ENCODE measurements around the gene MYH6. TPM values are rescaled to one million over a fixed set of nuclear protein-coding genes. Genes with fewer than 3 reads are reported as not detected.

The MYH6 gene
- total RNA-seq, 1 experiment from 2014 or later, result not detected

GRCh38 chr14:23375527-23376251 is 32.4 kb downstream of the MYH6 start:
- Histone ChIP-seq H3K4me3 (no peak overlapping the region), H3K4me1 (no peaks in the 10 kb centered on the region), H3K36me3 (no peaks in the 10 kb centered on the region), H3K27ac (no peak overlapping the region), H3K9me3 (replicated peaks) (no peaks in the 10 kb centered on the region), H3K27me3 (peaks cover 6% of the 10 kb centered on the region)
- no peak for DNase-seq

- peaks cover 6% of the 10 kb centered on the region for H3K27me3 ChIP-seq
- no peaks in the 10 kb centered on the region for H3K4me1 ChIP-seq
Observed at GRCh38 chr14:23373041-23373440, 35.0 kb downstream of the MYH6 start.

GRCh38 chr14:23372509-23372908 is 35.6 kb downstream of the MYH6 start, which contains the start of gene IL25:
IL25 (plus strand) TSS chr14:23372809.
- H3K4me3 ChIP-seq, result no peak within 1 kb of the TSS
- no peaks in the 10 kb centered on the region for H3K9me3 ChIP-seq (replicated peaks)
- no peak for DNase-seq
- no peak within 1 kb of the TSS for H3K27ac ChIP-seq
- H3K27me3 ChIP-seq, result peaks cover 6% of the 10 kb centered on the region
- no peaks in the 10 kb centered on the region for H3K36me3 ChIP-seq
- no peaks in the 10 kb centered on the region for H3K4me1 ChIP-seq

More at GRCh38 chr14:23373041-23373440, 35.0 kb downstream of the MYH6 start:
- DNase-seq, result no peak
- Histone ChIP-seq H3K4me3 (no peak overlapping the region), H3K27ac (no peak overlapping the region), H3K36me3 (no peaks in the 10 kb centered on the region), H3K9me3 (replicated peaks) (no peaks in the 10 kb centered on the region)

GRCh38 chr14:23371865-23372264 is 36.2 kb downstream of the MYH6 start:
- DNase-seq, result no peak
- H3K36me3 ChIP-seq, result no peaks in the 10 kb centered on the region
- no peak overlapping the region for H3K4me3 ChIP-seq
- H3K9me3 ChIP-seq (replicated peaks), result no peaks in the 10 kb centered on the region
- H3K4me1 ChIP-seq, result 0 out of 2 replicates have a peak, but pooled peaks cover 4% of the 10 kb centered on the region
- peaks cover 6% of the 10 kb centered on the region; the same call in 1 of the 2 replicates for H3K27me3 ChIP-seq
- no peak overlapping the region for H3K27ac ChIP-seq

- no peak for DNase-seq
- Histone ChIP-seq H3K9me3 (replicated peaks) (no peaks in the 10 kb centered on the region), H3K27ac (no peak overlapping the region), H3K4me1 (0 out of 2 replicates have a peak, but pooled peaks cover 6% of the 10 kb centered on the region), H3K27me3 (peaks cover 6% of the 10 kb centered on the region; the same call in 1 of the 2 replicates), H3K4me3 (no peak overlapping the region), H3K36me3 (no peaks in the 10 kb centered on the region)
Observed at GRCh38 chr14:23370221-23370620, 37.9 kb downstream of the MYH6 start.

GRCh38 chr14:23366426-23366921 is 41.6 kb downstream of the MYH6 start:
- peak; percentile 93 for DNase-seq
- Histone ChIP-seq H3K9me3 (replicated peaks) (no peaks in the 10 kb centered on the region), H3K27me3 (peaks cover 2% of the 10 kb centered on the region; the same call in 1 of the 2 replicates), H3K4me1 (0 out of 2 replicates have a peak, but pooled peaks cover 8% of the 10 kb centered on the region), H3K36me3 (peaks cover 9% of the 10 kb centered on the region), H3K27ac (peak overlapping the region; percentile 57), H3K4me3 (peak overlapping the region; percentile 82)

GRCh38 chr14:23365732-23366425 is 42.2 kb downstream of the MYH6 start:
- Histone ChIP-seq H3K27ac (peak overlapping the region; percentile 91), H3K36me3 (peaks cover 13% of the 10 kb centered on the region), H3K27me3 (no peaks in the 10 kb centered on the region), H3K4me3 (peak overlapping the region; percentile 82), H3K9me3 (replicated peaks) (no peaks in the 10 kb centered on the region), H3K4me1 (0 out of 2 replicates have a peak, but pooled peaks cover 8% of the 10 kb centered on the region)
- DNase-seq, result peak; percentile 31 to 47

- DNase-seq, result peak in 1 of 2 experiments; percentile 27
- Histone ChIP-seq H3K4me1 (0 out of 2 replicates have a peak, but pooled peaks cover 8% of the 10 kb centered on the region), H3K36me3 (peaks cover 13% of the 10 kb centered on the region), H3K9me3 (replicated peaks) (no peaks in the 10 kb centered on the region), H3K27me3 (no peaks in the 10 kb centered on the region), H3K4me3 (peak within 1 kb of the TSS; percentile 82), H3K27ac (peak within 1 kb of the TSS; percentile 91)
Observed at GRCh38 chr14:23365036-23365731, 42.9 kb downstream of the MYH6 start, which contains the start of gene EFS. EFS (minus strand) TSS chr14:23365172; CDS start chr14:23365025, 147 bp downstream.

- Histone ChIP-seq H3K27me3 (no peaks in the 10 kb centered on the region), H3K4me3 (peak overlapping the region; percentile 82), H3K4me1 (0 out of 2 replicates have a peak, but pooled peaks cover 8% of the 10 kb centered on the region), H3K27ac (peak overlapping the region; percentile 91), H3K9me3 (replicated peaks) (no peaks in the 10 kb centered on the region), H3K36me3 (peaks cover 13% of the 10 kb centered on the region)
- DNase-seq, result peak; percentile 61 to 74
Observed at GRCh38 chr14:23364164-23365035, 43.7 kb downstream of the MYH6 start.

- Histone ChIP-seq H3K27me3 (no peaks in the 10 kb centered on the region), H3K9me3 (replicated peaks) (no peaks in the 10 kb centered on the region), H3K27ac (no peak overlapping the region), H3K4me3 (no peak overlapping the region), H3K4me1 (0 out of 2 replicates have a peak, but pooled peaks cover 7% of the 10 kb centered on the region), H3K36me3 (peaks cover 15% of the 10 kb centered on the region)
- DNase-seq, result no peak
Observed at GRCh38 chr14:23362200-23362599, 45.9 kb downstream of the MYH6 start.

GRCh38 chr14:23361763-23362162 is 46.3 kb downstream of the MYH6 start:
- no peak for DNase-seq
- 0 out of 2 replicates have a peak, but pooled peaks cover 3% of the 10 kb centered on the region for H3K4me1 ChIP-seq
- no peak overlapping the region for H3K27ac ChIP-seq
- no peaks in the 10 kb centered on the region for H3K9me3 ChIP-seq (replicated peaks)
- H3K36me3 ChIP-seq, result peaks cover 15% of the 10 kb centered on the region
- H3K27me3 ChIP-seq, result no peaks in the 10 kb centered on the region
- no peak overlapping the region for H3K4me3 ChIP-seq

- Histone ChIP-seq H3K36me3 (peaks cover 15% of the 10 kb centered on the region), H3K4me1 (0 out of 2 replicates have a peak, but pooled peaks cover 2% of the 10 kb centered on the region), H3K27ac (no peak overlapping the region), H3K4me3 (no peak overlapping the region), H3K9me3 (replicated peaks) (no peaks in the 10 kb centered on the region), H3K27me3 (no peaks in the 10 kb centered on the region)
- no peak for DNase-seq
Observed at GRCh38 chr14:23361320-23361719, 46.8 kb downstream of the MYH6 start.

- H3K4me3 ChIP-seq, result no peak overlapping the region
- H3K9me3 ChIP-seq (replicated peaks), result no peaks in the 10 kb centered on the region
- H3K36me3 ChIP-seq, result peaks cover 15% of the 10 kb centered on the region
- H3K27me3 ChIP-seq, result no peaks in the 10 kb centered on the region
- DNase-seq, result no peak
- H3K27ac ChIP-seq, result no peak overlapping the region
- H3K4me1 ChIP-seq, result 0 out of 2 replicates have a peak, but pooled peaks cover 2% of the 10 kb centered on the region
Observed at GRCh38 chr14:23360496-23360895, 47.6 kb downstream of the MYH6 start.

Measured in SJCRH30 (cell line).